CD4-positive, alpha-beta T cell treated with Interferon gamma for 1 hour (primary cell): ENCODE results near the gene EFNB1.
"Not testable (repeated sequence)": the region's sequence is repeated elsewhere in the genome, so short reads cannot be mapped to it uniquely, and the experiment has no call there.

Experiments used
- DNase-seq: peaks from one replicate; pipeline ENCODE4 v3.0.0-alpha.2; 2020

Gene EFNB1

DNA sequence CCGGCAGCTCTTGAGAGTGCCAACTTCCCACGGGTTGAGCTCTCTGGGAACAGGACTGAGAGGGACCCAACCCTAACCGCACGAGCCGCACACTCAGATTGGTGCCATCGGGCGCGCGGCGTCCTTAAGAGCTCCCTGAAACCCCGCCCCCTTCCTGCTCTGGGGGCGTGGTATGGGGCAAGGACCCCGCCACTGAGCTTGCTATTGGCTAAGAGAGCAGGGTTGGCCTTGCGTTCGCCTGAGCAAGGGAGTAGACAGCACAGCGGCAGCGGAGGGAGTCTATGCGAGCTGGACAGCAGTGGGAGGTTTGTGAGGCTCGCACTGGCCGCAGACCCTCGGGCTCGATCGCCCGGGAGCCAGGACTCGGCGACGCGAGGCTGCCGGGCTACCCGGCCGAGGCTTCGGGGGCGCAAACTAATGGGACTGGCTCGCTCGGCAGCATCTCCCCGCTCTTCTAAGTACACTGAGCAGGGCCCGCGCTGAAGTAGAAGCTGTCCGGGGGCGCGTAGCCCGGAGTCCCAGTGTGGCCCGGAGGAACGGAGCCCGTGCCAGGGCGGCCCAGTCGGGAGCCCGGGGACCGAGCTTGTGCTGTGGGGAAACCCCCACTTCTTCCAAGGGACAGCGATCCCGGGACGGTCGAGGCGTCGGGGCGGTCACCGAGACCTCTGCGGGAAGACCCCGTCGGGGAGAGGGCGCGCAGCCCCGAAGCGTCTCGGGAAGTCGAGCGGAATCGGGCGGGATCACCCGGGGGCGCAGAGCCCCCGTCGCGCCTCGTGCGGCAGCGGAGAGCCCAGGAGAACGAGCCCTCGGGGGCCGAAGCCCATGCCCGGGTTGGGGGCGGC is at the start of gene EFNB1:
EFNB1 (plus strand) TSS at position 282 of the 842 bp plus-strand sequence. CDS start 756 bp downstream, outside the sequence.
- peak; percentile 90 for DNase-seq

DNA sequence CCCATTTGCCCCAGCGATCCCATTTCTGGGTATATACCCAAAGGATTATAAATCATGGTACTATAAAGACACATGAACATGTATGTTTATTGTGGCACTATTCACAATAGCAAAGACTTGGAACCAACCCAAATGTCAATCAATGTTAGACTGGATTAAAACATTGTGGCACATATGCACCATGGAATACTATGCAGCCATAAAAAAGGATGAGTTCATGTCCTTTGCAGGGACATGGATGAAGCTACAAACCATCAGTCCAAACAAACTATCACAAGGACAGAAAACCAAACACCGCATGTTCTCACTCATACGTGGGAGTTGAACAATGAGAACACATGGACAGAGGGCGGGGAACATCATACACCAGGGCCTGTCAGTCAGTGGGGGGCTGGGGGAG is 47.5 kb upstream of the EFNB1 start:
- not testable (repeated sequence) for DNase-seq

DNA sequence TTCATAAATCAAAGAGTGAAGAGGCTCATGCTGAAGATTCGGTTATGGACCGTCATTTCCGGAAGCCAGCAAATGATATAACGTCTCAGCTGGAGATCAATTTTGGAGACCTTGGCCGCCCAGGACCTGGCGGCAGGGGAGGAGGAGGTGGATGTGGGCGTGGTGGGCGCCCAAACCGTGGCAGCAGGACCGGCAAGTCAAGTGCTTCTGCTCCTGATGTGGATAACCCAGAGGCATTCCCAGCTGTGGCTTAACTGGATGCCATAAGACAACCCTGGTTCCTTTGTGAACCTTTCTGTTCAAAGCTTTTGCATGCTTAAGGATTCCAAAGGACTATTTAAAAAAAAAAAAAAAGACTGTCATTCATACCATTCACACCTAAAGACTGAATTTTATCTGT is 44.0 kb upstream of the EFNB1 start:
- DNase-seq = no peak

GRCh38 chrX:68786581-68786980 is 42.2 kb upstream of the EFNB1 start:
- not testable (repeated sequence) for DNase-seq

- no peak for DNase-seq
Observed at GRCh38 chrX:68789966-68790365, 38.9 kb upstream of the EFNB1 start.

DNA sequence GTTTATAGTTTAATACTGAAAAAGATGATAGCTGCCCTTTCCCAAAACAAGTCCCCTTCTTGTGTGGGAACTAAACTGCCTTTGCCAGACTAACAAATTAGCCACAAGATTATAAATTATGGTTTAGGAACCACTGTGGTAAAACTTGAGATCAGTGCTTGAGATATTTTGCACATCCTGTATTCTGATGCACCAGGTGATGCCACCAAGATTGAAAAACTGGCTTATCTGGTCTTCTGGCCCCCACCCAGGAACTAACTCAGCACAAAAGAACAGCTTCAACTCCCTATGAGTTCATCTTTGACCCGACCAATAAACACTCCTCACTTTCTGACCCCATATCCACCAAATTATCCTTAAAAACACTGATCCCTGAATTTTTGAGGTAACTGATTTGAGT is 36.7 kb upstream of the EFNB1 start:
- no peak for DNase-seq

GRCh38 chrX:68794461-68794860 is 34.4 kb upstream of the EFNB1 start:
- no peak for DNase-seq

DNA sequence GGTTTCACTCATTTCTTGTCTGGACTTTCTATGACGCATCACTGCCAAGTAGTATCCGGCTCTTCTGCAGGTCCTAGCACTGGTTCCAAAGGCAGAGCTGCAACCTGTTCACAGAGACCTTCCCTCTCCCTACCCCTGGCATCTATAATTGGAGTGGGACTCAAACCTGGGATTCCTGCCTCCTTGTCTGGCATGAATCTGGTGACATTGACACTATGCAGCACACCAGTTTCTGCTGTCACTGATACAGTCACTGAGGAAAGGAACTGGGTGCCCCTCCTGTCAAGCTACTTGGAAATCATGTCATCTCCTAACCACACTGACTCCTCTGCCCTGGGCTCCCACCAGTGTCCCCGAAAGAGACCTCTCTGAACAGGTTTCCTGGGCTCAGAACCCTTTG is 33.1 kb upstream of the EFNB1 start:
- no peak for DNase-seq

DNA sequence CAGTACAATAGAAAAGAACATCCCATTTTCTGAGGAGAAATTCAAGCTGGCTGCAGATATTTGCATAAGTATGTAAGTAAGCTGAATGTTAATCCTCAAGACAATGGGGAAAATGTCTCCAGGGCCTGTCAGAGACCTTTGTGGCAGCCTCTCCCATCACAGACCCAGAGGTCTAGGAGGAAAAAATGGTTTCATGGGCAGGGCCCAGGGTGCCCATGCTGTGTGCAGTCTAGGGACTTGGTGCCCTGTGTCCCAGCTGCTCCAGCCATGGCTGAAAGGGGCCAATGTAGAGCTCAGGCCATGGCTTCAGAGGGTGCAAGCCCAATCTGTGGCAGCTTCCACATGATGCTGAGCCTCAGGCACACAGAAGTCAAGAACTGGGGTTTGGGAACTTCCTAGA is 30.4 kb upstream of the EFNB1 start:
- DNase-seq = not testable (repeated sequence)

GRCh38 chrX:68801737-68802290 is 27.0 kb upstream of the EFNB1 start:
- no peak for DNase-seq

- DNase-seq = no peak
Observed at GRCh38 chrX:68807818-68808217, 21.0 kb upstream of the EFNB1 start.

- DNase-seq = no peak
Observed at GRCh38 chrX:68808686-68809357, 20.0 kb upstream of the EFNB1 start.

DNA sequence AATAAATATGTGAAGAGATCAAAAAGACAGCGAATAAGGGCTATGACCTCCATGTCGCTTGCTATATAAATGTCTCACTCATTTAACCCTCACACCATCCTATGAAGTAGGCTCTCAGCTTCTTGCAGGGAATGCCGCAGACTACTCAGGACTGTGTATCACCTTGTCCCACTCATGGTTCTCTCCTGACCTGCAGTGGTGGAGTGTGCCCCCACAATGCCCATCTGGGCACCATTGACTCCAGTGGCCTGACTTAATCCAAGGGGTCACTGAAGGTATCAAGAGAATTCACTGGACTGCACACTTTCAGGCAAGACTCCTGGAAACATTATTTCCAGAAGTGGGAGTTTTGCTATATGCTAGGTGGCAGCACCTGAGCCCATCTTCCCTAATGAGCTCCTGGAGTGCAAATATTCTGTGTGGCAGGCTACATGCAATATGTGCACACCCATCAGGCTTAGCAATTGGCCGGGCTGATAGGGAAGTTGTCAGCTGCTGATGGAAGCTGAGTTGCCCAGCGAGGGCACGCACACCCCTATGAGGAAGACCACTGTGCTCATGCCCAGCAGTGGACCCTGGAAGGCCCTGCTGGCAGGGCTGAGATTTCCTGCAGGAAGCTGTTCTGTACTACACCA is 8.2 kb upstream of the EFNB1 start:
- DNase-seq = no peak

DNA sequence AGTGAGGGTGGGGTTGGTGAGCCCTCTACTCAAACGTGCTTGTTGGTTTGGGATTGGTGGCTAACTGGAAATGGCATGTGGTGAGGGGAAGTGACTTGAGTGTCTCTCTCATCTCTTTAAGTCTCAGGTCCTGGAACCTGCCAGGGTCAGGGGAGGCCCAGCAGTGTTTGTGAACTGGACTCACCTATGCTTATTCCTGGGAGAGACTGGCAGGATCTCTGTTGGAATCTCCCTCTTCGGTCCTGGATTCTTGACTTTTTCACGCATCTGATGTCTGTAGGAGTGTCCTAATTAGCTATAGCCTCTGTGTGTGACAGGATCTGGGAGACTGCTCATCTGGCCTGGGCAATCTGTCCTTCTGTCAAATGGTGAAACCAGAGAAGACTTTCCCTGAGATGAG is 7.2 kb upstream of the EFNB1 start:
- DNase-seq = no peak

DNA sequence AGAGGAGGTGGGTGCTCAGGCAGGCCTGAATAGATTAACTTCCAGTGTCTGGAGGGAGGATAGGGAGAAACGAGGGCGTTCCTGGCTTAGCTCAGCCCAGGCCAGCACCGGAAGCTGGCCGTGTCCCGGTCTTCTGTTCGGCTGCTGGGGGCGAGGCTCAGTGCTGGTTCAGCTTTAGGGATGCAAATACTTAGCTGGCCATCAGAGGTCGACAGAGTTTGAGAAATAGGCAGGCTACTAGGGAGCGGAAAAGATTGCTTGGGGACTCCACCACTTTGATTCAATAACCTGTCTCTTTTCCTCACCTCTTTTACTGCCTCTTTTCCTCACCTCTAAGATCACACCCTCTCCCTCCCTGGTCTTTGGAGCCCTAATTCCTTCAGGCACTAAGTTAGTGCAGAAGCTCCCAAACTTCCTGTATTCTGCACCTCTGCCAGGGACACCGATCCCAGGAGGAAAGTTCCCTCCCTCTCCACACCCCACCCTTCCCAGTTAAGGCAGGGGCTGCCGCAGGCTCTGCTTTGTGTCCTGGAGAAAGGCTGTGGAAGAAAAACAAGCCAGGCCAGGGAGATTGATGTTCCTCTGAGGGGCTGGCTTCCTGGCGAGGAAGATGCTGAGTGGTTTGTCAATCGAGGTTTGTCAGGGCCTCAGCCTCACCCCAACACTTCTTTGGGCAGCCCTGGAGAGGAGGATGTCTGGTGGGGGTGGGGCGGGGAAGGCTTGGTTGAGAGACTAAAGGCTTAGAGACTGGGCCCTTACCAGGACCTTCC is 6.0 kb upstream of the EFNB1 start:
- no peak for DNase-seq

DNA sequence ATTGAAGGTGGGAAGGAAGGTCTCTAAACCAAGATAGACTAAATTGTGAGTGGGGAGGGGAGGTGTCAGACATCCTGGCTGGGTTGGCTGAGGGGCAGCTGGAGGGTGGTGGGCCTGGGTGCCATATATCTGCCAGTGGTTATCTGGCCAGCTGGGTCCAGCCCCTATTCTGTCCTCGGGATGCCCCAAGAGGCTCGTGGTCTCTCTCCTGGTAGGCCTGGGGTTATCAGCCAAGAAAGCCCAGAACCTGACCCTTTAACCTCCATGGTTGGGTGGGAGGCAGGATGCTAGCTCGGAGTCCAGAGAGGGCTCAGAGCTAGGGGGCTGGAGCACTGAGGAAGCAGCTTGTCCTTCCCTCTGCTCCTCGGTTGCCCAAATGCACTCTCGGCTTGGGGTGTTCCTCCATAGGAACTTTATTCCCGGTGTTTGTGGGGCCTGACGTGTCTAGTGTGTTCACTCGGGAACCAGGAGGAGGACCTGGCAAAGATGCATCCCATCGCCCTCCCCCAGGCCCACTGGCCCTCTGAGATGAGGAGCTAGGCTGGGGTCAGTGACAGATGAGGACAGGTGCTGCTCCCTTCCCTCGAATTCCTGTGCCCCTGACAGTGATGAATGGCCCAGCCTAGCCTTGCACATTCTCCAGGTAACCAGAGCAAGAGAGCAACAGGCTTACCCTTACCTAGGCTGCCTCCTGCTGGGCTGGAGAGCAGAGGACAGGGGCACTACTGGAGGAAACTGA is 5.2 kb upstream of the EFNB1 start:
- DNase-seq = no peak

GRCh38 chrX:68824152-68824433 is 4.7 kb upstream of the EFNB1 start:
- DNase-seq = no peak

DNA sequence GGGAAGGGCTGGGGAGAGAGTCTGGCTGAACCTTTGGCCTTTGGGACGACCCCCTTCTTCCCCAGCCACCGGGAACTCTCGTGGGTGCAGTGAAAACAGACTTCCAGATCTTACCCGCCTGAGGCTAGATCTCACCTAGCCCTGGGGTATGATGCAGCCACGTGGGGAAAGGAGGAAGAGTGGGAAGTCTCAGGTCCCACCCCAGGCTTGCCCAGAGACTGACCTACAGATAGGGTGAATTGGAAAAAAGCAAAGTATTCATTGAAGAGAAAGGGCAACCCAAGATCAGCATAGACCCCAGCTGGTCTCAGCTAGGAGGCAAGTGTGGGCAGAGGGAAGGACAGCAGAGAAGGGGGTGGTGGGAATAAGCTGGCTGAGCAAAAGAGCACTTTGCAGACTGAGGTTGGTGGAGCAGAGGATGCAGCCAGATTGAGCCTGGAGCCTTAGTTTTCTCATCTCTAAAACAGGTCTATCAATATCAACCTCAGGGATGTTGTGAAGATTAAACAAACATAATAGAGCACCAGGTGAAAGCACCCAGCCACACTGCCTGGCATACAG is 4.2 kb upstream of the EFNB1 start:
- DNase-seq = no peak

DNA sequence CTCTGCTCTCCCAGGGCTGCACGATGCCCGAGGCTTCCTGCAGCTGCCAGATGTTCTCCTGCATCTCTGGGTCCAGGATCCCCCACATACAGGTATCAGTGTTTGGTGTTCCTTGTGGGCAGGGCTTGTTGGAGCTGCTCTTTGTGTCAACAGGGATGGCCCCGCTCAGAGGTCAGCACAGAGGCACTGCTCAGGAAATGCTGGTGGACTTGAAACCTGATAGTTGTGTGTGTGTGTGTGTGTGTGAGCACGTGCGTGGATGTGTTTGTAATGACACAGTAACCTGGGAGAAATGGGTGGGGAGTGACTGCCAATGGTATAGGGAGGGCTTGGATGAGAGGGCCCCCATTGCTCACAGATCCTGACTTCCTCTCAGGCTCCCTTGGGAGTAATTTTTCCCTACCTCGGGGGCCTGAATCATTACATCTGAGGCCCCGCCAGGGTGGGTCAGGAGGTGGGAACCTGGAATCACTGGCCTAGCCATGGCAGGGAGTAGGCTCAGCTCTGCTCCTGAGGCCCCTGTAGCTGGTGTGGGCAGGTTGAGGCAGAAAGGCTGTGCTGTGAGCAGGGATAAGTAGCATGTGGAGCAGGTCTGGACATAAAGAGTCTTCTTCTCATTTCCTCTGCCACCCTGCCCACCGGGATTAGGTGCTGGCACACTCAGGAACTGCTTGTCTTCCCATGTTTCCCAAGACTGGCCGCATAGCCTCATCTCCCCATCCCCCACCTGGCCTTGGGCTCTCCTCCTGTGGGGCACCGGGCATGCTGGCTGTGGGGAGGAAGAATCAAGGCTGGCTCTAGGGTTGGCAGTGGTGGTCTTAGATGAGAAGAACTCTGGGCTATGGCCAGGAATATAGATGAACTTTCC is 2.5 kb upstream of the EFNB1 start:
- DNase-seq = no peak

GRCh38 chrX:68827256-68827655 is 1.6 kb upstream of the EFNB1 start:
- no peak for DNase-seq
